ENCODE data around the gene USP6.
A peak's percentile ranks its signal among the peaks of the same experiment; 100 is the strongest.
"Not testable (repeated sequence)": the region's sequence is repeated elsewhere in the genome, so short reads cannot be mapped to it uniquely, and the experiment has no call there.

The USP6 gene

DNA sequence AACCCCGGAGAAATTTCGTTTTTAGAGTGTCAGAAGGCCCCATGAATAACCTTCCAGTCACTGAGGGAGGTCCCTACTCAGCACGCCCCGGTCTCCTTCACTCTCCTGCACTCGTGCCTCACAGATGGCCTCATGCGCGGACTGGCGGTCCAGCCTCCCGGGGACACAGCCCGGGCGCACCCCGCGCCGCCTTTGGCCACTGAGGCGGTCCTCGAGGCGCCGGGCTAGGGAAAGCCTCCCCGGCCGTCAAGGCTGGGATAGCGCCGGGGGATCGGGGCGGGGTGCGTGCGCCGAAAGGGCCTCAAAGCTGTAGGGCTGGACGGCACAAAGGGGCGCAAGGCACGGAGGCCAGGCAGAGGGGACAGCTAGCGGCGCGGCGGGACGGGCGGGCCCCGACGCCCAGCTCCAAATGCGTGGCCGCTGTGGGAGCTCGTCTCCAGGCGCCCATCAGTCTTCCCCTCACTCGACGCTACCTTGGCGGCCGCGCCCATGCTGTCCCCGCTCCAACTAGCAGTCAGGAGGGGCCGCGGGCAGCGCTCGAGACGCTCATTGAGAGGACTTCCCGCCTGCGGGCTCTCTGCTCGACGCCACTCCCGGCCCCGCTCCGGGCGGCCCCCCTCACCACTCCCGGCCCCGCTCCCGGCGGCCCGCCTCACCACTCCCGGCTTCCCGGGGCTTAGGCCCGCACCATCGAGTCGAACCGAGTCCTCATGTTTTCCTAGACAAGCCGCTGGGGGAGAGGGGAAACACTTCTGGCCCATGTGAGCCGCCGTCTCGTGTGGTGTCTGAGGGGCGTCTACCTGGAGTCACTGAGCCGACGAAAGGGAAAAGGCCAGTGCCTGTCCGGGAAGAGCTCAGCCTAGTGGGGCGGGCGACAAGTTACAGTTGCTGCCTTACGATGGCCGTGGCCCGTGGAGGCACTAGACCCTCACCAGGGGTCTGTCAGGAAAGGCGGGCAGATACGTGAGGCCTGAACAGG is at the start of gene USP6:
TSS of gene USP6 (plus strand) at position 360 of the 979 bp plus-strand sequence. CDS start 14,336 bp downstream, outside the sequence.
- DNase-seq: peak in 2 of 14 donors; percentile 13

DNA sequence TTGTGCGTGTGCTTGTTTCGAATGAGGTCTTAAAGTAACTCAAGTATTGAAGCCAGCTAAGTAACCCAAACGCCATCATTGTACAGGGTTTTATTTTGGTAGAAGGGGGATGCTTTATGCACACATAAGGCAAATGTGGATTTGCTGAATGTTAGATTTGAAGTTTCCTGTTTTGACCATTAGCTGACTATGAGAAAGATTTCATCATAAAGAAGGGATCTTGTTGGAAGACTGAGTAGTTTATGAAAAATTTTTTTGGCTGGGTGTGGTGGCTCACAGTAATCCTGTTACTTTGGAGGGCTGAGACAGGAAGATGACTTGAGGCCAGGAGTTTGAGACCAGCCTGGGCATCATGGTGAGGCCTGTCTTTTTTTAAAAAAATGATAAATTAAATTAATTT is 47.6 kb upstream of the USP6 start:
- no peak for DNase-seq

DNA sequence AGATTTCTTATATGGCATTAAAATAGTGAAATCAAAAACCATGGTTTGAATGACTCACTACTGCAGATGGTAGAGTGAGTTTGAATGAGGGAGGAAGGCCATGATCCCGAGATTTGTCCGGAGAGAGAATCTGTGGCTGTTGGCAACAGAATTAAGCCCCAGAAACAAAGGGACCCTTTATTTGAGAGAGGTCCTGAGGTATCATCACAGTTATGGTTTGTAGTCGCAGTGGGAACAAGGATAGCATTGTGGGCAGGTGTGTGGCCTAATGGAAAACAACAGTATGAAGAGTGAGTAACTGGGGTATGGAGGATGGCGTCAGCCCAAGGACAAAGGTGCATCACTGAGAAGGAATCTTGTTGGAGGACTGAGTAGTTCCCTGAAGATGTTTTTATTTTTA is 46.1 kb upstream of the USP6 start:
- no peak for DNase-seq

- not testable (repeated sequence) for DNase-seq
Measured at GRCh38 chr17:5075472-5075871, 40.4 kb upstream of the USP6 start.

DNA sequence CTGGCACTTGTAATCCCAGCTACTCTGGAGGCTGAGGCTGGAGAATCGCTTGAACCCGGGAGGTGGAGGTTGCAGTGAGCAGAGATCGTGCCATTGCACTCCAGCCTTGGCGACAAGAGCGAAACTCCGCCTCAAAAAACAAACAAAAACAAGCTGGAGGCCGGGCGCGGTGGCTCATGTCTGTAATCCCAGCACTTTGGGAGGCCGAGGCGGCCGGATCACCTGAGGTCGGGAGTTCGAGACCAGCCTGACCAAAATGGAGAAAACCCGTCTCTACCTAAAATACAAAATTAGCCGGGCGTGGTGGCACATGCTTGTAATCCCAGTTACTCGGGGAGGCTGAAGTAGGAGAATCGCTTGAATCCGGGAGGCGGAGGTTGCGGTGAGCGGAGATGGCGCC is 38.6 kb upstream of the USP6 start:
- DNase-seq: not testable (repeated sequence)

- no peak for DNase-seq
Measured at GRCh38 chr17:5077781-5078105, 38.1 kb upstream of the USP6 start.

GRCh38 chr17:5078106-5079028 is 37.5 kb upstream of the USP6 start, which contains the start of gene ZFP3:
TSS of gene ZFP3 (plus strand) at chr17:5078467. CDS start at chr17:5091505, 13,038 bp downstream.
- peak; percentile 29 to 94 (median 86) for DNase-seq

GRCh38 chr17:5080591-5080990 is 35.2 kb upstream of the USP6 start:
- DNase-seq: no peak

DNA sequence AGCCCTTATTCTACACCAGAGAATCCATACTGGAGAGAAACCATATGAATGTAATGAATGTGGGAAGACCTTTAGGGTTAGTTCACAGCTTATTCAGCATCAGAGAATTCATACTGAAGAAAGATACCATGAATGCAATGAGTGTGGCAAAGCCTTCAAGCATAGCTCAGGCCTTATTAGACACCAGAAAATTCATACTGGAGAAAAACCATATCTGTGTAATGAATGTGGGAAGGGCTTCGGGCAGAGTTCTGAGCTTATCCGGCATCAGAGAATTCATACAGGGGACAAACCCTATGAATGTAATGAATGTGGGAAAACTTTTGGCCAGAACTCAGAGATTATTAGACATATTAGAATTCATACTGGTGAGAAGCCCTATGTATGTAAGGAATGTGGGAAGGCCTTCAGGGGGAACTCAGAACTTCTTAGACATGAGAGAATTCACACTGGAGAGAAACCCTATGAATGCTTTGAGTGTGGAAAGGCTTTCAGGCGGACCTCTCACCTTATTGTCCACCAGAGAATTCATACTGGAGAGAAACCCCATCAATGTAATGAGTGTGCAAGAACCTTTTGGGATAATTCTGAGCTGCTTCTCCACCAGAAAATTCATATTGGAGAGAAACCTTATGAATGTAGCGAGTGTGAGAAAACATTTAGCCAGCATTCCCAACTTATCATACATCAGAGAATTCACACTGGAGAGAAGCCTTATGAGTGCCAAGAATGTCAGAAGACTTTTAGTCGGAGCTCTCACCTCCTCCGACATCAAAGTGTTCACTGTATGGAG is 23.4 kb upstream of the USP6 start:
- no peak for DNase-seq

- DNase-seq: no peak
Measured at GRCh38 chr17:5096731-5097100, 19.1 kb upstream of the USP6 start.

- DNase-seq: peak in 8 of 14 donors; percentile 5 to 71 (median 16)
Measured at GRCh38 chr17:5097101-5097834, 18.6 kb upstream of the USP6 start.

- no peak for DNase-seq
Measured at GRCh38 chr17:5099271-5099670, 16.6 kb upstream of the USP6 start.

- DNase-seq: no peak
Measured at GRCh38 chr17:5100832-5101231, 15.0 kb upstream of the USP6 start.

DNA sequence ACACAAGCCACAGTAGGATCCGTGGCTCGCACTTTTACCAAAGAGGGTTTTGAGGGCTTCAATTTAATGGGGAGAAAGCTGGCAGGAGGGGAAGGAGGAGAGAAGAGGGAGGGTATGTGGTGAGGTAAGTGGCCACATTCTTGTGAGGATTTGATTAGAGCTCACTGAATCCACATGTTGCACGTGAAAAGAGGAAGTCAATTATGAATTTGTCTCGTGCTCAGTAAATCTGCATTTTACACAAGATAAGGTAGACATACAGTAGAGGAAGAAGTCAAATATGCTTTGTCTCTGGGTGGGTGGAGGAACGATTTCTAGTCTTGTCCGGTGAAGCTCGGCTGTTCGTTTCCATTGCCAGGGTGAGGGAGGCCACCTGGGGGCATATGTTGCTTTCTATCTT is 5.0 kb upstream of the USP6 start:
- DNase-seq: peak in 1 of 14 donors; percentile 6

DNA sequence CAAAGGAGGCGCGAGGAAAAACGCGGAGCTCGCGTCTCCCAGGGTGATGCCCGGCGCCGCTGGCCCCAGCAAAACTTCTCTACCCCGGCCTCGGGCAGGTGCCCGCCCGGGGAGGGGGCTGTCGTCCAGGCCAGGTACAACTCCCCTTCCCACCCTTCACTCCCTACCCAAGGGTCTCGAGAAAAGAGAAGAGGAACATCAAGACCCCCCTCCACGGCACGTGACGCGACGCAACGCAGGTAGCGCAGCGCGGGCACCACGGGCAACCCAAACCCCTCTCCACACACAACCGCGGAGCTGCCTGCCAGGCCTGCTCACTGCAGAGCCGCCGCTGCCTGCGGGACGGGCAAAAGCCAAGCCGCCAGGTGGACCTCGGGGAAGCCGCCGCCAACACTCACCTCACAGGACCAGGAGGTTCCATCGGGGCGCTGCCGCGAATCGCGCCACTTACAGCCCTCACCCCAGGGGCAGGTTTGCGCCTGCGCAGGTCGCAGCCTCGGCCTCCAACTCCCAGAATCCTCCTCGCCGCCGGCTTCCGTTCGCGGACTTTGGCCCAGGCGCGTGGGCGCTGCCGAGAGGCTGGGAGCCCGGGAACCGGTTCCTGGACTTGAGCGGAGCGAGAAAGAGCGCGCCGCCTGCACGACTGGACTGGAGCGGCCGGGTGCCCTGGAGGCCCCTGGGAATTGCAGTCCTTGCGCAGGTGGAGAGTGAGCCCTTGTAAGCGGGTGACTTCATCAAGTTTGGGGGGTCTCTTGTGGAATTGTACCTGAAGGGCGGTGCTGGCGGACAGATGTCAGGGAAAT is 4.2 kb upstream of the USP6 start, which contains the start of gene ZNF232:
TSS of gene ZNF232 (minus strand) at position 477 of the 803 bp plus-strand sequence. CDS start at position 421, 56 bp downstream.
- DNase-seq: peak; percentile 31 to 96 (median 88)

DNA sequence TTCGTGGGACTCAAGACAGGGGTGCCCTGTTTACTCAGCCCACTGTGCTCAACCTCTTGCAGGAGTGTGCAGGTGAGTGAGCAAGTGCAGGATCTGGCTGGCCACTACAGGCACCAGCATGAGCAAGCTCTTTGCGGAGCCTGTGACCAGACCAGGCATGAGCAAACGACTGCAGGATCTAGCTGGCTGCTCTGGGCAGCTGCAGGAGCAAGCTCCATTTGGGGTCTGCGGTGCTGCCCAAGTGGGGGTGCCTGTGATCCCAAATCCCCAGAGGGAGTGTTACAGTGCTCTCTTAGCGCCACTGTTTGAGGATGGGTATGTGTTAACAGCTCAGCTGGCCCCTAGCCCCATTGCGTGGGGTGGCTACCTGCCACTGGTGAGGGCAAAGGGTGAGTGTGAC is 2.4 kb downstream of the USP6 start:
- DNase-seq: no peak

GRCh38 chr17:5120036-5120435 is 4.2 kb downstream of the USP6 start:
- no peak for DNase-seq

DNA sequence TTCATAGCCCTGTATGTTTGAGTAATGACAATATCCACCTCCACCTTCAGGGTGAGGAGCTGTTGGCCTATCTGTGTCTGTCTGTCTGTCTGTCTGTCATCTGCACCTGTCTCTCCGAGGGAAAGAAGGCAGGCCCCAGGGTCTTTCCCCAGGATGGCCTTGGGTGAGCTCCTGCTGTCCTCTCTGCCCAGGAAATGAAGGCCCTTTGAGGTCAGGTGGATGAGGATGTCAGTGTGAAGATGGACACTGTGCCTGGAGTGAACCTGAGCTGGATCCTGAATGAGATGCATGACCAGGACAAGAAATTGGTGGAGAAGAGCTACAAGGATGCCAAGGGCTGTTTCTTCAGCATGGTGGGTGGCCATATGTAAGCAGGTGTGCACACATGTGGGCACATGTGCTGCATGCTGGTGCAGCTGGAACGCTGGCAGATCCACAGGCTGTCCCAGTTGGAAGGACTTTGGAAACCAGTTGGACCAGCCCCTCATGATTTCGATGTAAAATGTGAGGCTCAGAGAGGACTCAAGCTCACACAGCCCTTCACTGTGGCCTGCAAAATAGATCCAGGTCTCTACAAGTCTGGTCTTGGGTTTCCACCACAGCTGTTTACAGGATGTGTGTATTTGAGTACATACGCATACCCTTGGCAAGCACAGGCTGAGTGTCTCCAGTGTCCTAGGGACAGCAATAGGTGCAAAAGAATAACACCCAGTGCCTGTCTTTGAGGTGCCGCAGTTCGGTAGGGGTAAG is 4.8 kb downstream of the USP6 start:
- not testable (repeated sequence) for DNase-seq

GRCh38 chr17:5121186-5121841 is 5.5 kb downstream of the USP6 start:
- DNase-seq: no peak

All from C1 segment of cervical spinal cord (tissue), 14 donors.